K562 (cell line): ENCODE measurements around the gene MAML3.

Experiments
- HNRNPL ChIP-seq: fragments of 200-400 bp; formaldehyde crosslinking; IDR thresholded peaks from 2 replicates; pipeline ENCODE4 v1.6.1; 2017; ENCODE audit warnings: low read depth, mild to moderate bottlenecking, low read length
- JUND ChIP-seq, 2 experiments: IDR thresholded peaks; 2 replicates in 1 of 2; 3 replicates in 1 of 2; pipeline ENCODE4 v1.6.1; 2011; ENCODE audit warnings: borderline replicate concordance in 2 of 2, low read depth in 2 of 2, low read length in 2 of 2, improper control_type of control experiment in 1 of 2, missing biosample characterization in 1 of 2, missing genetic modification characterization in 1 of 2, missing genetic modification reagents in 1 of 2
- MIER1 ChIP-seq: fragments of 450-650 bp; IDR thresholded peaks from 2 replicates; pipeline ENCODE4 v1.6.1; 2016; ENCODE audit warnings: antibody characterized with exemption, mild to moderate bottlenecking, low read depth
- ZFP36 ChIP-seq: fragments of 150-350 bp; IDR thresholded peaks from 2 replicates; pipeline ENCODE4 v1.6.1; 2018; ENCODE audit warnings: low read length, low read depth; ENCODE audit not compliant: partially characterized antibody
- ZNF175 ChIP-seq: fragments of 200-800 bp; sonication (Bioruptor generic); IDR thresholded peaks from 2 replicates; pipeline ENCODE4 v1.6.1; 2016; ENCODE audit warnings: low read depth, mild to moderate bottlenecking, missing genetic modification characterization, missing compliant biosample characterization
- TF ChIP-seq, protein P1 (sequence below): fragments of 450-650 bp; IDR thresholded peaks from 2 replicates; pipeline ENCODE4 v1.6.1; 2018; ENCODE audit warnings: mild to moderate bottlenecking, low read depth; ENCODE audit not compliant: partially characterized antibody
- TF ChIP-seq, protein P2 (sequence below): conservative IDR thresholded peaks from 2 replicates; pipeline ENCODE4 v1.6.1; 2011; ENCODE audit warnings: low read depth, mild to moderate bottlenecking, low read length; ENCODE audit not compliant: control insufficient read depth

DNA sequence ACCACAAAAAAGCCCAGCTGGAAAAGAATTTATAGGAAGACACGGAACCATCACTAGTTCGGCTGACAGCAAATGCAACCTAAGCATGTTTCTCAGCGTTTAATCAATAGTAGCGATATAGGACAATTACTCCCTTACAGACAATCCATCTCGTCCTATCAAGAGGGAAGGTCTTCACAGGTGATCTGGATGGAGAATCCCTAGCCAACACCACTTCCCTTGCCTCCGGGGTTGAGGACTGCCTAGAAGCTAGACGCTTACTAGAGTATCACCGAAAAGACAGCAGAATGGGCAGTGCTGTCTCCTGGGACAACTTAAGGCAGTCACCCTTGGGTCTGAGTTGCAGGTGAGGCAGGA lies 32.1 kb upstream of the MAML3 start:
- no peak for TF ChIP-seq HNRNPL
- no peak for TF ChIP-seq JUND (IDR thresholded peaks at IDR 0.05; ENCODE audit: borderline replicate concordance, low read depth, low read length)
- no peak for TF ChIP-seq JUND (tag; IDR thresholded peaks at IDR 0.05; ENCODE audit: borderline replicate concordance, low read depth, low read length)
- TF ChIP-seq, protein P1, sequence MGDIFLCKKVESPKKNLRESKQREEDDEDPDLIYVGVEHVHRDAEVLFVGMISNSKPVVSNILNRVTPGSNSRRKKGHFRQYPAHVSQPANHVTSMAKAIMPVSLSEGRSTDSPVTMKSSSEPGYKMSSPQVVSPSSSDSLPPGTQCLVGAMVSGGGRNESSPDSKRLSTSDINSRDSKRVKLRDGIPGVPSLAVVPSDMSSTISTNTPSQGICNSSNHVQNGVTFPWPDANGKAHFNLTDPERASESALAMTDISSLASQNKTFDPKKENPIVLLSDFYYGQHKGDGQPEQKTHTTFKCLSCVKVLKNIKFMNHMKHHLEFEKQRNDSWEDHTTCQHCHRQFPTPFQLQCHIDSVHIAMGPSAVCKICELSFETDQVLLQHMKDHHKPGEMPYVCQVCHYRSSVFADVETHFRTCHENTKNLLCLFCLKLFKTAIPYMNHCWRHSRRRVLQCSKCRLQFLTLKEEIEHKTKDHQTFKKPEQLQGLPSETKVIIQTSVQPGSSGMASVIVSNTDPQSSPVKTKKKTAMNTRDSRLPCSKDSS: no peak
- TF ChIP-seq ZNF175 (CRISPR knock-in tag): no peak
- TF ChIP-seq ZFP36: no peak
- no peak for TF ChIP-seq MIER1
- TF ChIP-seq, protein P2, sequence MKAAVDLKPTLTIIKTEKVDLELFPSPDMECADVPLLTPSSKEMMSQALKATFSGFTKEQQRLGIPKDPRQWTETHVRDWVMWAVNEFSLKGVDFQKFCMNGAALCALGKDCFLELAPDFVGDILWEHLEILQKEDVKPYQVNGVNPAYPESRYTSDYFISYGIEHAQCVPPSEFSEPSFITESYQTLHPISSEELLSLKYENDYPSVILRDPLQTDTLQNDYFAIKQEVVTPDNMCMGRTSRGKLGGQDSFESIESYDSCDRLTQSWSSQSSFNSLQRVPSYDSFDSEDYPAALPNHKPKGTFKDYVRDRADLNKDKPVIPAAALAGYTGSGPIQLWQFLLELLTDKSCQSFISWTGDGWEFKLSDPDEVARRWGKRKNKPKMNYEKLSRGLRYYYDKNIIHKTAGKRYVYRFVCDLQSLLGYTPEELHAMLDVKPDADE: no peak
